ENCODE data around the gene ST6GALNAC6.
A peak's percentile ranks its signal among the peaks of the same experiment; 100 is the strongest.

Gene ST6GALNAC6

GRCh38 chr9:127915801-127916719, 16.7 kb upstream of the ST6GALNAC6 start:
- peak; percentile 49 for DNase-seq

DNA sequence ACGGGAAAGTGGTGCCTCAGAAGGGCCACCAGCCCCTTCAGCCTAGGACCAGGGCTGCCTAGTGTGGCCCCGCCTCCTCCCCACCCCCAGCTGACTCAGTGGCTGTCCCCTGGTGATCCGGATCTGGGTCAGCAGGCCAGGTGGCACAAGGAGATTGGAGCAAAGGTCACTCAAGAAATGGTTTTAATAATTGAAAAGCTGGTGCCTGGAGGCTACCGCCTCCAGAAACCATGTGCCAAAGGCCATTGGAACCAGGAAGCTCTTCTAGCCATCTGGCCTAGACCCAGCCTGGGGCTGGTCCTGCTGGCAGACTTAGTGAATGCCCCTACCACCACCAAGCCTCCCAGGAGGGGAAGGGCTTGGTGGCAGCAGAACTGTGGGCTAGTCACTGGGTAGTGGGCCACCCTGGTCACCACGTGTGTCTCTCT, 15.9 kb upstream of the ST6GALNAC6 start:
- no peak for DNase-seq

DNA sequence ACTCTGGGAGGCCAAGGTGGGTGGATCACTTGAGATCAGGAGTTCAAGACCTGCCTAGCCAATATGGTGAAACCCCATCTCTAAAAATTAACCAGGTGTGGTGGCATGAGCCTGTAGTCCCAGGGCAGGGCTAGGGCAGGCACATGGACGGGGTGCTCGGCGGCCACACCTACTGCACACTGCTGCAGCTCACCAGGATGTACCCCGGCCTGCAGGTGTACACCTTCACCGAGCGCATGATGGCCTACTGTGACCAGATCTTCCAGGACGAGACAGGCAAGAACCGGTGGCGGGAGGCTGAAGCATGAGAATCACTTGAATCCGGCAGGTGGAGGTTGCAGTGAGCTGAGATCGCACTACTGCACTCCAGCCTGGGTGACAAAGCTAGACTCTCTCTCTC, 14.3 kb upstream of the ST6GALNAC6 start:
- DNase-seq: peak; percentile 39

DNA sequence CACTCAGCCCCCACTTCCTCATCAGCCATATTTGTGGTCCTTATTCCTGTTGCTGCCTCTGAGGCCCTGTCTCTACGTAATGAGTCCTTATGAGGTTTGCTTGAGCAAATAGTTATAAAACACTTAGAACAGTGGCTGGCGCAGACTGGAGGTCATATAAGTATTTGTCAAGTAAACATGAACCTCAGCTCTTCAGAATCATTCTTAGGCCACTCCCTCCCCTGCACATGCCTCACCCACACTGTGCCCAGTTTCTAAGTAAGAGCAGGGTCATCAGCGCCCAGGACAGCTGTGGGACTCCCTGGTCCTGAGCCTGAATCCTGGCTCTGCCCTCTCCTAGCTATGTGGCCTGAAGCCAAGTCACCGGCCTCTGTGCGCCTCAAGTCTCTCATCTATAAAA, 13.5 kb upstream of the ST6GALNAC6 start:
- DNase-seq: peak; percentile 97

DNA sequence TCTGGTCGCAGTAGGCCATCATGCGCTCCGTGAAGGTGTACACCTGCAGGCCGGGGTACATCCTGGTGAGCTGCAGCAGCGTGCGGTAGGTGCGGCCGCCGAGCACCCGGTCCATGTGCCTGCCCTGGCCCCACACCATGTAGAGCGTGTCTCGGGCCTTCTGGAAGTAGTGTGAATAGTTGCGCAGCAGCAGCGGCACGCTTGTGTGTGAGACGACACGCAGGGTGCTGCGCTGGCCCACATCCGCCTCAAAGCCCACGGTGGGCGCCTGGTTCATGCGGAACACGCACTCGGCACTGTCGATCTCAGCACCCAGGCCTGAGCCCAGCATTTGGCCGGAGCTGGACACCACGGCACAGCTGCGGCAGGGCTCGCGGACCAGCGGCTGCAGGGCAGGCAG, 12.9 kb upstream of the ST6GALNAC6 start:
- DNase-seq: no peak

DNA sequence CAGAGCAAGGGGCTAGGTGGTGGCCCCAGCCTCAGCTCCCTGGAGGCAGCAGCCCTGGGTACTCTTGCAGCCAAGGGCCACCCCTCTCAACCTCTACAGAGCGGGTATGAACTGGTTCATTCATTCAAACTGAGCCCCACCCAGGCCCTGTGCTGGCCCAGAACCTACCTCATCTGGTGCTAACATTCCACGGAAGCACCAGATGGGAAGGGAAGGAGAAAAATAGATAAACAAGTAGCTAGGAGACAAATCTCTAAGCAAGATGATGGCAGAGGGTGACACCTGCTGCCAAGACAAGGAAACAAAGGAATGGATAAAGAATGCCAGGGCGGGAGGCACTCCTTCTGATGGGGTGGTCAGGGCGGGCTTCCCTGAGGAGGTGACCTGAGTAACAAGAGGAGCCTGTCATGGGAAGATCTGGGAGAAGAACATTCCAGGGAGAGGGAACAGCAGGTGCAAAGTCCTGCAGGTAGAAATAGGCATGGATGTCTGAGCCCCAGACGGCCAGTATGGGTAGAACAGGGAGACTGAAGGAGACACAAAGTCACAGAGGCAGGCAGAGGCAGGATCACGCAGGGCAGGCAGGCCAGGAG, 11.3 kb upstream of the ST6GALNAC6 start:
- no peak for DNase-seq

- no peak for DNase-seq
Observed at GRCh38 chr9:127909839-127910273, 10.5 kb upstream of the ST6GALNAC6 start.

DNA sequence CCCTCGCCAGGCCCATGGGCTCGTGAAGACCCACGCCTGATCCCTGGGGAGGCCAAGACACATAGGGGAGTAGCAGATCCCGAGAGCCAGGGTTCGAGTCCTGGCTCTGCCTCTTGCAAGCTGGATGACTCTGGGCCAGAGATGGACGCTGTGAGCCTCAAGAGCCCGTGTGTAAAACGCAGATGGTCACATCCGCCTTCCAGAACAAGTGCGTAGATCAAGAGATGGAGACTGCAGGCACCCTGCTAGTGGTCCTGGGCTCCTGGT, 9.2 kb upstream of the ST6GALNAC6 start:
- DNase-seq: no peak

- no peak for DNase-seq
Observed at GRCh38 chr9:127907867-127908659, 8.7 kb upstream of the ST6GALNAC6 start.

- no peak for DNase-seq
Observed at GRCh38 chr9:127905788-127906191, 6.4 kb upstream of the ST6GALNAC6 start.

- no peak for DNase-seq
Observed at GRCh38 chr9:127905004-127905728, 5.8 kb upstream of the ST6GALNAC6 start.

DNA sequence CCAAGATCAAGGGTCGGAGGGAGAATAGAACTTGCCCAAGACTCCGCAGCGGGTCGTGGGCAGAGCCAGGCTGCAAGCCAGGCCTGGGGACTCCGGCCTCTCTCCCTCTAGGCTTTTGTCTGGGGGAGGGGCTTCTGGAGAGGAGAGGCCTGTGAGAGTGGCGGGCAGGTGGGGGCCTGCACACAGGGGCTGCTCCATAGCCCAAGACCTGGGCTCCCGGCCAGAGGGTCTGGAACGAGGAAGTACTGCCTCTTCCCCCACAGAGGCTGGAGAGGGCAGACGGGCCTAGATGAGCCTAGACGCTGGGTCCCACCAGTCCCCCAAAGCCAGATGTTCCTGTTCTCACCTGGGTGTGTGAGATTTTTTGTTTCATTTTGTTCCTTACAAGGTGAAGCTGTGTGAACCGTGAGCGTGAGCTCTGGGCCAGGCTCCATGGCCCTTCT, 5.2 kb upstream of the ST6GALNAC6 start:
- no peak for DNase-seq

DNA sequence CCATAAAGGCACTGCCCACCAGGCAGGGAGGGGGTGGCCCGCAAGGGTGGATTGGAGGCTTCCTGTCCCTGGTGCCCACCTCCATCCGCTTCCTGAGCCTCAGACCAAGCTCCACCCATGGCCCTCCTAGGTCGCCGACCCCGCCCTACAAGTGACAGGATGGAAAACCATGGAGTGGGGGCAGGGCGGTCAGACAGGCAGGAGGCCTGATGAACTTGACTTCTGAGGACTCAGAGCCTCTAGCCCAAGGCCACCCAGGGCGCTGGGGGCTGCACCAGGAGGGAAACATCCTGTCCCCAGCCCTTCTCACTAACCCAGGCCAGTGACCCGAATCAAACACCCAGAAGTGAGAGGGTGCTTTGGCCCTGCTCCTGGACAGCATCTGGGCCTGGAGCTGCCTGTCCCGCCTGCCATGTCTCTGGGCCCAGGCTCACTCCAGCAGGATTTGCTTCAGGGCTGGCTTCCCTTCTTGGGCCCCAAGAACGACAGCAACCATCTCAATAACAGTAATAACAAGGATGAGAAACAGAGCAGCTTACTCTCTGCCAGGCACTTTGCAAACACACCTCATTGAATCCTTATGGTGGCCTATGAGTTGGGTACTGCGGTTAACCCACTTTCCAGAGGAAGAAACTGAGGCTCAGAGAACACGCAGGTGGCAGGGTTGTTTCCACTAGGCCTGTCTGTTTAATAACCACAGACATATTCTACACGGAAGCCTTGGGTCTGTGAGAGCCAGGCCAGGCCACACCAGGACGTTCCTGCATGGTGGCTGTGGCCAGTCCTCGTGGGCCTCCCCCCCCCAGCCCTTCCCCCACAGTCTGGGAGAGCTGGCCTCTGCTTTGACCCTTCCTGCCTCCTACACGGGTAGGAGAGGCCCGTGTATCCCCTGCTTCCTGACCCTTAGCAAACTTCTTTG, 4.4 kb upstream of the ST6GALNAC6 start:
- DNase-seq: peak; percentile 43

- no peak for DNase-seq
Observed at GRCh38 chr9:127898433-127899127, 823 bp downstream of the ST6GALNAC6 start.

GRCh38 chr9:127897193-127897692, 2.2 kb downstream of the ST6GALNAC6 start:
- DNase-seq: no peak

- DNase-seq: no peak
Observed at GRCh38 chr9:127896395-127897192, 2.8 kb downstream of the ST6GALNAC6 start.

- no peak for DNase-seq
Observed at GRCh38 chr9:127895811-127896210, 3.6 kb downstream of the ST6GALNAC6 start.

DNA sequence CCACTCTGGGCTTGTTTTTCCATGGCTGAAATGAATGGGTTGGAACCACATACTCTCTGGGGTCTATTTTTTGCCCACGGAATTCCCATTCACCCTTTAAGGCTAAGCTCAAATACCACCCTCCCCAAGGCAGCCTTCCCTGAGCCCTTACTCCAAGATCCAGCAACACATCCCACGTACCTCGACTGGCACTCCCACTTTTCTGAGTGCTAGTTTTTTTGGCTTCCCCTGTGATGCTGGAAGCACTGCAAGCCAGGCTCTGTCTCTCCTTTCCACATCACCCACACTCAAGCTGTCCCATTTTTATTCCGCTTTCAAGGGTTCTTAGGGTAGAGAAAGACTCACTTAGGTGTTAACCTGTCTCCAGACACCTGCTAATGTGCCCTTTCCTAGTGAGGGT, 6.0 kb downstream of the ST6GALNAC6 start:
- no peak for DNase-seq

DNA sequence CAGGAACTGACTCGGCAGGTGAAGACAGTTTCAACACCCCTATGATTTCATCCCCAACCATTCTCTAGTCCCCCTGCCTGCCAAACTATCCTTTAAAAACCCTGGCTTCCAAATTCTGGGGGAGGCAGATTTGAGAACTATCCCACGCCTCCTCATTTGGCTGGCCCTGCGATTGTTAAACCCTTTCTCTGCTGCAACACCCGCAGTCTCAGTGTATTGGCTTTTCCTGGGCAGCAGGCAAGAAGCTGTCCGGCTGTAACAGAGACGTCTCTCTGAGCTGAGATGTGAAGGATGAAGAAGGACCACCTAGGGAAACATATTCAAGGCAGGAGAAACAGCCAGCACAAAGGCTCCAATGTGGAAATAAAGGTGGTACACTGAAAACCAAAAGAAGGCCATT, 6.6 kb downstream of the ST6GALNAC6 start:
- no peak for DNase-seq

GRCh38 chr9:127890053-127890452, 9.3 kb downstream of the ST6GALNAC6 start:
- no peak for DNase-seq

All from NCI-H510A treated with DMSO at 0.1 percent for 48 hours (cell line).